ENCODE measurements around the gene POU2AF2. TPM values are rescaled to one million over a fixed set of nuclear protein-coding genes. Genes with fewer than 3 reads are reported as not detected.
A peak's percentile ranks its signal among the peaks of the same experiment; 100 is the strongest.

POU2AF2 gene
- total RNA-seq, 1 donor: not detected

DNA sequence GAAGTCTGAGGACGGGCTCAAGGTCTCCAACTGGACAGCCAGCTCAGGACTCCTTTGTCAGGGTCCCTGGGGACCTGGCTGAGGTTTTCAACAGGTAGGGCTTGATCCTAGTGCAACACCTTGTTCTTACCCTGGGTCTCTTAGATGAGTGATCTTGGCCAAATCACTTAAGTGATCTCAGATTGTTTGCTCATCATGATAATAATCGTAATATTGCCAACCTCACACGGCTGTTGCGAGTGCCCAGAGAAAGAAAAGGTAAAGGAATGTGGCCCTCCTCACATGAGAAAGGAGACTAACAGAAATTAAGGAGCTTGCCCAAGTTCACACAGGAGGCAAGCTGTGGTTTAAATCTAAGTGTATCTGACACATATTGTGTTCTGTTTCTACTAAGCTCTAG lies 81.3 kb downstream of the POU2AF2 start:
- no peak overlapping the region for H3K4me3 ChIP-seq (ENCODE audit: low read depth, low read length)
- TF ChIP-seq, protein P1, sequence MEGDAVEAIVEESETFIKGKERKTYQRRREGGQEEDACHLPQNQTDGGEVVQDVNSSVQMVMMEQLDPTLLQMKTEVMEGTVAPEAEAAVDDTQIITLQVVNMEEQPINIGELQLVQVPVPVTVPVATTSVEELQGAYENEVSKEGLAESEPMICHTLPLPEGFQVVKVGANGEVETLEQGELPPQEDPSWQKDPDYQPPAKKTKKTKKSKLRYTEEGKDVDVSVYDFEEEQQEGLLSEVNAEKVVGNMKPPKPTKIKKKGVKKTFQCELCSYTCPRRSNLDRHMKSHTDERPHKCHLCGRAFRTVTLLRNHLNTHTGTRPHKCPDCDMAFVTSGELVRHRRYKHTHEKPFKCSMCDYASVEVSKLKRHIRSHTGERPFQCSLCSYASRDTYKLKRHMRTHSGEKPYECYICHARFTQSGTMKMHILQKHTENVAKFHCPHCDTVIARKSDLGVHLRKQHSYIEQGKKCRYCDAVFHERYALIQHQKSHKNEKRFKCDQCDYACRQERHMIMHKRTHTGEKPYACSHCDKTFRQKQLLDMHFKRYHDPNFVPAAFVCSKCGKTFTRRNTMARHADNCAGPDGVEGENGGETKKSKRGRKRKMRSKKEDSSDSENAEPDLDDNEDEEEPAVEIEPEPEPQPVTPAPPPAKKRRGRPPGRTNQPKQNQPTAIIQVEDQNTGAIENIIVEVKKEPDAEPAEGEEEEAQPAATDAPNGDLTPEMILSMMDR (IDR thresholded peaks at IDR 0.05; ENCODE audit: insufficient read depth, low read length): no peak
- no peak for DNase-seq (ENCODE audit: low read depth)

DNA sequence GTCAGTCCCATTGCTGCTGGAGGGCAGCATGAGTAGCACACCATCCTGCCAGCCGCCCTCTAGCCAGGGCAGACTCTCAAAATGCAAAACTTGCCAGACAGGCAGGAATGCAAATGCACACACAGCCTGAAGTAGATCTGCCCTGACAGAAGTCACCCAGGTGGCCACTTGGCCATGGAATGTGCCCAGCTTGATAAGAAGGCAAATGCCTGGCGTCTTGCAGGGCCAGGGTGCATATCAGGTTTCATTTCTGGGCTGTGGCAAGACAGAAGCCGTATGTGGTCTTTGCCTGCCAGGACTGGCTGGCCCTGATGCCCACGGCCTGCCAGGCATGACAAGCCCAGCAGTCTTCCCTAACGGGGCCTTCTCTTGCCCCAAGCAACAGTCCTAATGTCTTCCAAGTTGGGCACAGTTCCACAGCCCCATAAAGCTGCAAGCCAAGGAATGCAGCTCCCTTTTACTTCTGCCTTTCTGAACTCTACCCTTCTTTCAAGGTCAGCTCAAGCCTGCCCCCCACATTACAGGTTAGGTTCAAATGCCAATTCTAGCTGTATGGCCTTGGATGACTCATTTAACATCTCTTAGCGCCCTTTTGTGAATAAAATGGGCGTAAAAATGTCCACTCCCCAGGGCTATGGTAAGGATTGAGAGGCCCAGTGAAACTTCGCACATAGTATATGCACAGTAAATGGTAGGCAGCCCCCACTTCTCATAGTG lies 82.5 kb downstream of the POU2AF2 start:
- no peak overlapping the region for H3K4me3 ChIP-seq (ENCODE audit: low read depth, low read length)
- no peak for DNase-seq (ENCODE audit: low read depth)
- TF ChIP-seq, protein P1 (IDR thresholded peaks at IDR 0.05; ENCODE audit: insufficient read depth, low read length): no peak

DNA sequence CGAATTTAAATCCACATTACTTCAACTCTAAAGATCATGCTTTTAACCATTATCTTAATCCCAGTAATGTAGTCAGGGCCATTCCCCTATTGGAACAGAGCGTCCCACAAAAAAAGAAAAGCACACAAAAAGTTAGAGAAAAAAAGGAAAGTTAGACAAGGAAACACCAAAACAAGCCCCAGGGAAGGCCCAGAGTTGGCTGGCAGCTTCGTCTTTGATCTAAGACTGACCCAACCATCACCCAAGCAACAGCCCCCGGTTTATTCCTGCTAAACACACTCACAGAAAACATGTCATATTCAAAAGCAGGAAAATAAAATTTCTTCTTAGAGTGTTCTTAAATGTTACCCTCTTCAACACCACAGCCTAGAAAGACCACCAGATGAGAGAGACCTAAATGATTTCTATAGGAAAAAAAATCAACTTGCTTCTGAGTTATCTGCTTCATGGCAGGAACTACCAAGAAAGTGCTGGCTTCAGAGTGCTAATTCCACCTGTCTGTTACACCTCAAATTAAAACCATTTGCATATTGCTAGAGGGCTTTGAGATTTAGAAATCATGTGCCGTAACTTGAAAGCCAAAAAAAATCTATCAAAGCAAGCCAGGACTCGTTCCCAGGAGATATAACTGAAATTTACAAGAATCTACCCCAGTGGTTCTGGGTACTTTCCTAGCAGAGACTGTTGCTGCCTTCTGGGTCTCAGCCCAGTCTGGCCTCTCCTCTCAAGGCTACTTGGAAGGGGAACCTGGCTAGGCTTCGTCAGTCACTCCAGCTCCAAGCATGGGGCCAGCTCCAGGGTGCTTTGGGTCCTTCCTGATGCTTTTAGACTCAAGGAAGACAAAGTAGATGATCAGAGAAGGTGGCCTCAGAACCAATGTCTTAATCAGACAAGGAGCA lies 84.0 kb downstream of the POU2AF2 start:
- DNase-seq (ENCODE audit: low read depth): peak; percentile 82
- no peak overlapping the region for H3K4me3 ChIP-seq (ENCODE audit: low read depth, low read length)
- TF ChIP-seq, protein P1 (IDR thresholded peaks at IDR 0.05; ENCODE audit: insufficient read depth, low read length): no peak

DNA sequence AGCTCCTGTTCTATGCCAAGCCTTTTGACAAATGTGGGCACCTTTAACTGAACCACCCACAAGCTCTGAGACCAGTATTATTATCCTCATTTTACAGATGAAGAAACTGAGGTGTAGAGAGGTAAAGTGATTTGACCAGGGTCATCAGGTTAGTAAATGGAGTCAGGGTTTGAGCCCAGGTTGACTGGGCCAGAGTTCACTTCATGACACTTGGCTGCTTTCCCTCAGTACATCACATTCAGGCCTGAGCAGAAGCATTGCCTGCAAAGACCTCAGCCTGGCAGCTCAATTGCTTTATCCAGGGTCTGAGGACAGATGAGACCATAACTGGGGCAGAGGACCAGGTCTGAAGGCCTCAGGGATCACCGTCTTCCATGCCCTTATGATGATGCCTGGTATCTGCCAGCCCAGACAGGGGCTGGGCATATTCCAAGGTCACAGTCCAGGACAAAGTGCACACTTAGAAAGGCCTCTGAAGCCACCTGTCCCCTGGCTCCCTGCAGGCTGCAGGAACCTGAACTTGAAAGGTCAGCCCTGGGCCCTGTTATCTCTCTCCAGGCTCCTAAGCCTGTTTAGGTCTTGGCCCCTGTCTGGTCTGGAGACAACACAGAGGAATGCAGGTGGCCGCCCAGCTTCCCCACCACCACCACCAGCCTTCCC lies 84.8 kb downstream of the POU2AF2 start:
- no peak for DNase-seq (ENCODE audit: low read depth)
- TF ChIP-seq, protein P1 (IDR thresholded peaks at IDR 0.05; ENCODE audit: insufficient read depth, low read length): no peak
- H3K4me3 ChIP-seq (ENCODE audit: low read depth, low read length): no peak overlapping the region

DNA sequence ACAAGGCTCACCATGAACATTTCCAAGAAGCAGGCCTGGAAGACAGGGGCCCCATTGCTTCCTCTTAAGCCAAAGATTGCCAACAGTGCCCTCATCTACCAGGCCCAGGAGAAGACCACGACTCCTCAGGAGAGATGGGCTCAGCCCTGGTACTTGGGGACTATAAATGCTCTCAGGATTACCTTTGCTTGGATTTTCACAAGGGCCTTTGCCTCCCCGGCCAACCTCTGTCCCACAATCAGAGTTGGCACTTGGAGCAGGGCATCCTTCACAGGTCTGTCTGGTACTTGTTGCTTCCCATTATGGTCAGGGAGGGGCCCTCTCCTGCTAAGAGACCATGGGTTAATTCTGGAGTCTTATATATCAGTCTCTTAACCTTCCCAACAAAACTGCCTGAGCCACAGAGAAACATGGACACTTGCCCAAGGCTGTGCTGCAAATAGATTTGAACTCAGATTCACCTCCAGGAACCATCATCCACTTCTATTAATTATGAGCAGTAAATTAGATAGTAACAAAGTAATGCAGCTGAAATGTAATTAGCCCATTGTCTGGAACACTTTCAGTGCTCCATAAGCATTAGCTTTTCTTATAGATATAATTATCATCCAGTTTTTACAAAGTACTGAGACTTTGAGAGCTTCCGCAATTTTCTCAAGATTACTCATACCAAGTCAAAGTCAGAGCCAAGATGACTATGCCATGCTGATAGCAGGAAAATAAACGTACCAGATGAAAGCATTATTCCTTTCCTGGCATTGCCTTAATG lies 86.4 kb downstream of the POU2AF2 start:
- H3K4me3 ChIP-seq (ENCODE audit: low read depth, low read length): no peak overlapping the region
- DNase-seq (ENCODE audit: low read depth): peak; percentile 87
- TF ChIP-seq, protein P1 (IDR thresholded peaks at IDR 0.05; ENCODE audit: insufficient read depth, low read length): no peak

Data from fibroblast of the aortic adventitia (primary cell).